ENCODE measurements around the gene LRP1.
A peak's percentile ranks its signal among the peaks of the same experiment; 100 is the strongest.

LRP1 gene

GRCh38 chr12:57210461-57210860 lies 82.2 kb downstream of the LRP1 start:
- peaks cover 11 to 99% (median 27%) of the 10 kb centered on the region in 11 experiments; a peak in 20 of 22 replicates for H4K20me1 ChIP-seq
- no peak overlapping the region for H3K4me3 ChIP-seq
- peaks cover 30 to 76% (median 68%) of the 10 kb centered on the region in 10 experiments for H3K4me1 ChIP-seq
- peak overlapping the region in 2 of 11 experiments; percentile 2 to 33; a peak in 3 of 22 replicates for H3K9ac ChIP-seq
- TF ChIP-seq Cebpa-rat (IDR thresholded peaks at IDR 0.05) = no peak
- peak overlapping the region in 9 of 11 experiments; percentile 39 to 89 (median 75); a peak in 18 of 22 replicates for H3K4me2 ChIP-seq
- peaks cover 19 to 22% (median 21%) of the 10 kb centered on the region in 11 experiments for H3K27me3 ChIP-seq
- H3K36me3 ChIP-seq = peaks cover 0 to 78% (median 4%) of the 10 kb centered on the region in 11 experiments; a peak in 13 of 22 replicates
- H3K9me3 ChIP-seq (replicated peaks in 1 of 11) = no peaks in the 10 kb centered on the region
- H3K27ac ChIP-seq = no peak overlapping the region

GRCh38 chr12:57210926-57211692 lies 82.8 kb downstream of the LRP1 start:
- H3K9me3 ChIP-seq (replicated peaks in 1 of 11) = no peaks in the 10 kb centered on the region
- peaks cover 0 to 71% (median 0%) of the 10 kb centered on the region in 11 experiments; a peak in 12 of 22 replicates for H3K36me3 ChIP-seq
- no peak overlapping the region for H3K27ac ChIP-seq
- H4K20me1 ChIP-seq = peaks cover 17 to 99% (median 33%) of the 10 kb centered on the region in 11 experiments; a peak in 20 of 22 replicates
- H3K9ac ChIP-seq = peak overlapping the region in 2 of 11 experiments; percentile 2 to 33; a peak in 3 of 22 replicates
- no peak overlapping the region for H3K4me3 ChIP-seq
- peaks cover 37 to 82% (median 75%) of the 10 kb centered on the region in 10 experiments for H3K4me1 ChIP-seq
- H3K4me2 ChIP-seq = peak overlapping the region in 9 of 11 experiments; percentile 39 to 89 (median 75); a peak in 18 of 22 replicates
- TF ChIP-seq Cebpa-rat (IDR thresholded peaks at IDR 0.05) = no peak
- H3K27me3 ChIP-seq = peaks cover 25 to 28% (median 27%) of the 10 kb centered on the region in 11 experiments

GRCh38 chr12:57211791-57212700 lies 83.8 kb downstream of the LRP1 start:
- Histone ChIP-seq H3K36me3 (peaks cover 0 to 63% (median 0%) of the 10 kb centered on the region in 11 experiments; a peak in 10 of 22 replicates), H3K9ac (peak overlapping the region in 1 of 11 experiments; percentile 4; a peak in 1 of 22 replicates), H4K20me1 (peaks cover 22 to 97% (median 39%) of the 10 kb centered on the region in 11 experiments), H3K4me3 (no peak overlapping the region), H3K27ac (no peak overlapping the region), H3K9me3 (replicated peaks in 1 of 11) (no peaks in the 10 kb centered on the region), H3K4me2 (peak overlapping the region in 10 of 11 experiments; percentile 24 to 89 (median 74); a peak in 18 of 22 replicates), H3K4me1 (peaks cover 44 to 89% (median 81%) of the 10 kb centered on the region in 10 experiments), H3K27me3 (peaks cover 35 to 38% (median 37%) of the 10 kb centered on the region in 11 experiments)
- no peak for TF ChIP-seq Cebpa-rat (IDR thresholded peaks at IDR 0.05)

GRCh38 chr12:57212701-57213057 lies 84.4 kb downstream of the LRP1 start:
- peak overlapping the region; percentile 24 to 89 (median 71); a peak in 21 of 22 replicates for H3K4me2 ChIP-seq
- peak overlapping the region in 4 of 11 experiments; percentile 2 to 40 (median 27); a peak in 1 of 22 replicates for H3K9ac ChIP-seq
- H4K20me1 ChIP-seq = peaks cover 28 to 97% (median 46%) of the 10 kb centered on the region in 11 experiments
- H3K27me3 ChIP-seq = peaks cover 41 to 44% (median 43%) of the 10 kb centered on the region in 11 experiments
- no peaks in the 10 kb centered on the region for H3K9me3 ChIP-seq (replicated peaks in 1 of 11)
- no peak overlapping the region for H3K27ac ChIP-seq
- H3K4me1 ChIP-seq = peaks cover 47 to 96% (median 87%) of the 10 kb centered on the region in 10 experiments
- no peak overlapping the region for H3K4me3 ChIP-seq
- TF ChIP-seq Cebpa-rat (IDR thresholded peaks at IDR 0.05) = no peak
- H3K36me3 ChIP-seq = peaks cover 0 to 58% (median 0%) of the 10 kb centered on the region in 11 experiments; a peak in 10 of 22 replicates

GRCh38 chr12:57213058-57213715 lies 84.9 kb downstream of the LRP1 start:
- Histone ChIP-seq H3K27ac (no peak overlapping the region), H3K4me1 (peaks cover 47 to 94% (median 86%) of the 10 kb centered on the region in 10 experiments), H4K20me1 (peaks cover 33 to 97% (median 49%) of the 10 kb centered on the region in 11 experiments), H3K9me3 (replicated peaks in 1 of 11) (no peaks in the 10 kb centered on the region), H3K4me2 (peak overlapping the region; percentile 24 to 89 (median 71)), H3K9ac (peak overlapping the region in 4 of 11 experiments; percentile 2 to 40 (median 27); a peak in 1 of 22 replicates), H3K36me3 (peaks cover 0 to 53% (median 0%) of the 10 kb centered on the region in 11 experiments; a peak in 10 of 22 replicates), H3K4me3 (no peak overlapping the region), H3K27me3 (peaks cover 46 to 49% (median 48%) of the 10 kb centered on the region in 11 experiments)
- TF ChIP-seq Cebpa-rat (IDR thresholded peaks at IDR 0.05) = no peak

GRCh38 chr12:57213763-57214397 lies 85.6 kb downstream of the LRP1 start:
- H3K27me3 ChIP-seq = peaks cover 53 to 56% (median 55%) of the 10 kb centered on the region in 11 experiments
- H3K9ac ChIP-seq = no peak overlapping the region
- TF ChIP-seq Cebpa-rat (IDR thresholded peaks at IDR 0.05) = no peak
- no peaks in the 10 kb centered on the region for H3K9me3 ChIP-seq (replicated peaks in 1 of 11)
- peaks cover 47 to 89% (median 82%) of the 10 kb centered on the region in 10 experiments for H3K4me1 ChIP-seq
- H4K20me1 ChIP-seq = peaks cover 40 to 97% (median 54%) of the 10 kb centered on the region in 11 experiments
- H3K36me3 ChIP-seq = peaks cover 0 to 46% (median 0%) of the 10 kb centered on the region in 11 experiments; a peak in 10 of 22 replicates
- H3K27ac ChIP-seq = no peak overlapping the region
- peak overlapping the region; percentile 12 to 89 (median 71); a peak in 21 of 22 replicates for H3K4me2 ChIP-seq
- H3K4me3 ChIP-seq = no peak overlapping the region

- Histone ChIP-seq H3K9ac (no peak overlapping the region), H4K20me1 (peaks cover 45 to 97% (median 59%) of the 10 kb centered on the region in 11 experiments), H3K36me3 (peaks cover 0 to 41% (median 0%) of the 10 kb centered on the region in 11 experiments; a peak in 10 of 22 replicates), H3K9me3 (replicated peaks in 1 of 11) (no peaks in the 10 kb centered on the region), H3K27ac (no peak overlapping the region), H3K4me2 (peak overlapping the region in 10 of 11 experiments; percentile 57 to 89 (median 72); a peak in 18 of 22 replicates), H3K4me3 (no peak overlapping the region), H3K27me3 (peaks cover 58 to 61% (median 60%) of the 10 kb centered on the region in 11 experiments), H3K4me1 (peaks cover 47 to 84% (median 77%) of the 10 kb centered on the region in 10 experiments)
- TF ChIP-seq Cebpa-rat (IDR thresholded peaks at IDR 0.05) = no peak
Observed at GRCh38 chr12:57214398-57214781, 86.1 kb downstream of the LRP1 start.

All from BLaER1 treated with 17β-estradiol and CSF1 and Interleukin-3, amounts not matched to agents 10 nM and 100 nM (cell line).